B cell (primary cell): Measurements from ENCODE around the gene NPPB. TPM values are rescaled to one million over a fixed set of nuclear protein-coding genes. Genes with fewer than 3 reads are reported as not detected.

Experiments
- ATAC-seq: fragments of 200-7000 bp; cut with Tn5 transposase; one replicate; pipeline ENCODE4 v1.10.0; 2021; ENCODE audit warnings: low read depth, mild to moderate bottlenecking, moderate number of reproducible peaks, moderate library complexity
- CTCF ChIA-PET: fragments of 350-600 bp; sonication (Branson Sonifier 250); formaldehyde crosslinking; loops from one replicate; lab custom pipeline; 2021; ENCODE audit warnings: antibody characterized with exemption, inconsistent platforms; lab: Charles Lee
- POLR2A ChIA-PET: fragments of 350-600 bp; sonication (Branson Sonifier 250); formaldehyde crosslinking; loops from one replicate; lab custom pipeline; 2021; ENCODE audit warnings: antibody characterized with exemption; lab: Charles Lee
- DNase-seq: peaks from one replicate; pipeline ENCODE4 v3.0.0; 2013
- H2AFZ ChIP-seq: 2 replicates; pipeline ENCODE4 v1.6.1; 2012; ENCODE audit warnings: mild to moderate bottlenecking, low read depth, low read length; ENCODE audit not compliant: insufficient read depth, poor library complexity, severe bottlenecking
- H3K27ac ChIP-seq, 2 donors: 1 replicate in 1 of 2; 2 replicates in 1 of 2; pipeline ENCODE4 v1.5.1; 2012 to 2013; ENCODE audit warnings: low read length in 2 of 2, mild to moderate bottlenecking in 2 of 2, moderate library complexity in 1 of 2
- H3K27me3 ChIP-seq, 4 experiments: fragments of 200-600 bp in 1 of 4; sonication (generic) in 1 of 4; replicated peaks in 1 of 4; 1 replicate in 2 of 4; 2 replicates in 2 of 4; pipeline versions ENCODE4 v1.6.1 to v1.7.0; 2013 to 2016; ENCODE audit warnings: low read length in 3 of 4, mild to moderate bottlenecking in 2 of 4, mixed read lengths in 1 of 4, moderate library complexity in 1 of 4; ENCODE audit not compliant: insufficient read depth in 4 of 4, control insufficient read depth in 3 of 4; ENCODE audit errors: control extremely low read depth in 1 of 4
- H3K36me3 ChIP-seq, 2 experiments: replicated peaks in 1 of 2; 1 replicate in 1 of 2; 2 replicates in 1 of 2; pipeline versions ENCODE4 v1.6.1 to v1.7.1; 2013; ENCODE audit warnings: low read length in 1 of 2; ENCODE audit not compliant: insufficient read depth in 2 of 2, control insufficient read depth in 1 of 2; ENCODE audit errors: control extremely low read depth in 1 of 2, extremely low read depth in 1 of 2
- H3K4me1 ChIP-seq, 2 donors: fragments of 200-600 bp in 1 of 2; sonication (generic) in 1 of 2; 1 replicate in 1 of 2; 2 replicates in 1 of 2; pipeline versions ENCODE4 v1.5.1 to v1.6.1; 2013 to 2017; ENCODE audit warnings: low read length in 2 of 2; ENCODE audit not compliant: control insufficient read depth in 2 of 2, insufficient read depth in 2 of 2
- H3K4me2 ChIP-seq: replicated peaks from 2 replicates; pipeline ENCODE3; 2012; ENCODE audit warnings: mild to moderate bottlenecking, low read depth, low read length; ENCODE audit not compliant: poor library complexity, severe bottlenecking
- H3K4me3 ChIP-seq, 5 experiments: fragments of 200-600 bp in 1 of 5; sonication (generic) in 1 of 5; 1 replicate in 3 of 5; 2 replicates in 2 of 5; pipeline versions ENCODE4 v1.5.1 to v1.7.0; 2011 to 2016; ENCODE audit warnings: low read length in 4 of 5, mild to moderate bottlenecking in 4 of 5, low read depth in 2 of 5, control low read depth in 1 of 5, moderate library complexity in 1 of 5; ENCODE audit not compliant: insufficient read depth in 1 of 5; ENCODE audit errors: control extremely low read depth in 1 of 5, extremely low read depth in 1 of 5
- H3K79me2 ChIP-seq: fragments of 200-600 bp; sonication (generic); one replicate; pipeline ENCODE4 v1.6.0; 2016; ENCODE audit warnings: low read length; ENCODE audit not compliant: control insufficient read depth, insufficient read depth
- H3K9ac ChIP-seq: fragments of 200-600 bp; sonication (generic); 2 replicates; pipeline ENCODE4 v1.6.1; 2017; ENCODE audit warnings: mild to moderate bottlenecking, low read length, moderate library complexity
- H3K9me3 ChIP-seq, 3 donors: one replicate each; pipeline versions ENCODE4 v1.6.1 to v1.7.1; 2013; ENCODE audit warnings: low read length in 2 of 3; ENCODE audit not compliant: control insufficient read depth in 2 of 3, insufficient read depth in 1 of 3; ENCODE audit errors: control extremely low read depth in 1 of 3
- H4K20me1 ChIP-seq: 2 replicates; pipeline ENCODE4 v1.6.0; 2012; ENCODE audit warnings: mild to moderate bottlenecking, low read length; ENCODE audit not compliant: insufficient read depth, control insufficient read depth, poor library complexity, severe bottlenecking
- H3K27ac Mint-ChIP-seq: one replicate; pipeline ENCODE4 v1.8.0; 2021; ENCODE audit warnings: mixed read lengths
- H3K27me3 Mint-ChIP-seq: one replicate; pipeline ENCODE4 v1.8.0; 2021; ENCODE audit warnings: mixed read lengths
- H3K4me1 Mint-ChIP-seq: one replicate; pipeline ENCODE4 v1.8.0; 2021; ENCODE audit warnings: mixed read lengths
- H3K4me3 Mint-ChIP-seq: one replicate; pipeline ENCODE4 v1.8.0; 2021; ENCODE audit warnings: mixed read lengths
- H3K9me3 Mint-ChIP-seq: one replicate; pipeline ENCODE4 v1.8.0; 2022; ENCODE audit warnings: mixed read lengths; ENCODE audit not compliant: insufficient read depth
- EZH2 ChIP-seq: IDR thresholded peaks from 2 replicates; pipeline ENCODE4 v1.6.1; 2012; ENCODE audit warnings: borderline replicate concordance, low read depth, mild to moderate bottlenecking, moderate library complexity, low read length; ENCODE audit not compliant: insufficient read depth, poor library complexity, severe bottlenecking
- WGBS: methylation state at CpG from one replicate; pipeline ENCODE4 v1.1.5; 2013; ENCODE audit warnings: missing lambda C conversion rate; ENCODE audit not compliant: insufficient coverage; 5-methylcytosine and 5-hydroxymethylcytosine counted together
- intact Hi-C: fragments of 100-400 bp; cut with micrococcal nuclease; formaldehyde crosslinking; loops from one replicate; pipeline ENCODE4 v1.10.0; 2022
- polyA plus RNA-seq: library from polyadenylated mRNA; depleted of rRNA; stranded (reverse); fragments of >200 nt; gene quantifications from 2 replicates; pipeline ENCODE4 v1.2.3, GENCODE V29; 2012
- total RNA-seq, 2 donors: library from RNA; stranded (reverse); fragments of 120-200 nt in 1 of 2; gene quantifications; 1 replicate in 1 of 2; 2 replicates in 1 of 2; pipeline versions ENCODE4 v1.2.3 to v1.2.4, GENCODE V29; 2013 to 2022
- TF ChIP-seq, protein P1 (sequence below): fragments of 200-600 bp; IDR thresholded peaks from one replicate; pipeline ENCODE4 v1.8.0; 2022; ENCODE audit warnings: antibody characterized with exemption, mild to moderate bottlenecking

NPPB gene
- total and polyA plus RNA-seq, 2 donors (not counting 1 experiment from before 2014, with no cell fraction given) = not detected

DNA sequence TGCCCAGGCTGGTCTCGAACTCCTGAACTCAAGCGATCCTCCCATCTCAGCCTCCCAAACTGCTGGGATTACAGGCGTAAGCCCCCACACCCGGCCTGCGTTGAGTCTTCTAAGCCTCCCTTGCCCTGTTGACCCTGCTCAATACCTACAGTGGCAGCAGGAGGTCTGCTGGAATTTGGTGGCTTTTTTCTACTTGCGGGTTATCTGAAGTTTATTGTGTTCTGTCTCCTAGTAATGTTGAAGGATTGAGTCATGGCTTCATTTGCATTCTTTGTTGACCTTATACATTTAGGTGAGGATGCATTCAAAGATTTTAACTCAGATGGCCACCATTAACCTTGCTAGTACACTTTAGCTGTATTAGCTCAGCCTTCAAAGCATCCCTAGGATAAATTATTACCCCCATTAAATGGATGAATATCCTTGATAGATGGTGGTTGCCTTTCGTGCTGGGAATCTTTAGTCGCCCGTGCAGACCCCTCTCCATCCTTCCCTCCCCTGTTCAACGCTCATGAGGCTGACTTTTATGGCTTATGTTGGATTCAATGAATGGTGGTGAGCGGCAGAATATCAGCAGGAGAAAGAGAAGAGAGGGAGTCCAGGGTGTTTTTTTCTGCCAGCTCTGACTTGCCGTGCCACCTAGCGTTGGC lies 9.7 kb upstream of the NPPB start:
- Histone ChIP-seq H3K9me3 (no peaks in the 10 kb centered on the region), H3K9ac (no peak overlapping the region), H2AFZ (no peak overlapping the region), H3K36me3 (no peaks in the 10 kb centered on the region), H4K20me1 (no peaks in the 10 kb centered on the region), H3K27me3 (peaks cover 0 to 5% (median 0%) of the 10 kb centered on the region in 4 experiments), H3K4me2 (no peak overlapping the region), H3K79me2 (no peaks in the 10 kb centered on the region), H3K27ac (no peak overlapping the region), H3K4me1 (no peaks in the 10 kb centered on the region), H3K4me3 (no peak overlapping the region)
- no peak for ATAC-seq
- Mint-ChIP-seq H3K27me3 (peaks cover 7% of the 10 kb centered on the region), H3K9me3 (no peaks in the 10 kb centered on the region), H3K4me3 (no peak overlapping the region), H3K27ac (no peak overlapping the region), H3K4me1 (no peaks in the 10 kb centered on the region)
- TF ChIP-seq EZH2 = no peak
- TF ChIP-seq, protein P1, sequence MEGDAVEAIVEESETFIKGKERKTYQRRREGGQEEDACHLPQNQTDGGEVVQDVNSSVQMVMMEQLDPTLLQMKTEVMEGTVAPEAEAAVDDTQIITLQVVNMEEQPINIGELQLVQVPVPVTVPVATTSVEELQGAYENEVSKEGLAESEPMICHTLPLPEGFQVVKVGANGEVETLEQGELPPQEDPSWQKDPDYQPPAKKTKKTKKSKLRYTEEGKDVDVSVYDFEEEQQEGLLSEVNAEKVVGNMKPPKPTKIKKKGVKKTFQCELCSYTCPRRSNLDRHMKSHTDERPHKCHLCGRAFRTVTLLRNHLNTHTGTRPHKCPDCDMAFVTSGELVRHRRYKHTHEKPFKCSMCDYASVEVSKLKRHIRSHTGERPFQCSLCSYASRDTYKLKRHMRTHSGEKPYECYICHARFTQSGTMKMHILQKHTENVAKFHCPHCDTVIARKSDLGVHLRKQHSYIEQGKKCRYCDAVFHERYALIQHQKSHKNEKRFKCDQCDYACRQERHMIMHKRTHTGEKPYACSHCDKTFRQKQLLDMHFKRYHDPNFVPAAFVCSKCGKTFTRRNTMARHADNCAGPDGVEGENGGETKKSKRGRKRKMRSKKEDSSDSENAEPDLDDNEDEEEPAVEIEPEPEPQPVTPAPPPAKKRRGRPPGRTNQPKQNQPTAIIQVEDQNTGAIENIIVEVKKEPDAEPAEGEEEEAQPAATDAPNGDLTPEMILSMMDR = no peak
- intact Hi-C loops = no loop called here
- CTCF ChIA-PET = no interaction called here
- 100% methylated on average over 1 of the region's 13 CpGs for WGBS
- no peak for DNase-seq
- POLR2A ChIA-PET = interaction anchor here (0.6 kb wide), 1 partner anchor 82 kb away, joined by 3 read pairs; no protein-coding TSS in a partner anchor

DNA sequence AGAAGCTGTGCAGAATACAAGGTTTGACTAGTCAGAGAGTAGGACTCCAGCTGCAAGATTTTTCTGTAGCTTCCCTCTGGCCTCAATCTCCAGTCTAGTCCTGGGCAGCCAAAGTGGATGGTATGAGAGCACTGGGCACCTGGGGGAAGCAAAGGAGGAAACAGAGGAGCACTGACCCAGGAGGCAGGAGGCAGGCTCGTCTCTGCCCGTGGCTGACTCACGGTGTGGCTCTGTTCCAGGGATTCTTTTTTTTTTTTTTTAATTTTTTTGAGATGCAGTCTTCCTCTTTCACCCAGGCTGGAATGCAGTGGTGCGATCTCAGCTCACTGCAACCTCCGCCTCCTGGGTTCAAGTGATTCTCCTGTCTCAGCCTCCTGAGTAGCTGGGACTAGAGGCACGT lies 4.1 kb upstream of the NPPB start:
- Mint-ChIP-seq H3K4me3 (no peak overlapping the region), H3K27me3 (peaks cover 45% of the 10 kb centered on the region), H3K27ac (no peak overlapping the region), H3K9me3 (no peaks in the 10 kb centered on the region), H3K4me1 (no peaks in the 10 kb centered on the region)
- intact Hi-C loops = no loop called here
- ATAC-seq = no peak
- H3K9me3 ChIP-seq = peaks cover 0 to 16% (median 0%) of the 10 kb centered on the region in 3 donors
- peaks cover 0 to 10% of the 10 kb centered on the region in 2 donors for H3K4me1 ChIP-seq
- DNase-seq = no peak
- no peak overlapping the region for H3K4me3 ChIP-seq
- no peak overlapping the region for H3K9ac ChIP-seq
- CTCF ChIA-PET = interaction anchor here (1.0 kb wide), 1 partner anchor 167 kb away, joined by 3 read pairs; no protein-coding TSS in a partner anchor
- TF ChIP-seq EZH2 = no peak
- TF ChIP-seq, protein P1 = no peak
- H2AFZ ChIP-seq = no peak overlapping the region
- no peak overlapping the region for H3K4me2 ChIP-seq
- H3K27me3 ChIP-seq = peaks cover 0 to 47% (median 13%) of the 10 kb centered on the region in 4 experiments
- POLR2A ChIA-PET = no interaction called here
- no peak overlapping the region for H3K27ac ChIP-seq
- H3K36me3 ChIP-seq = no peaks in the 10 kb centered on the region
- 24% methylated on average over 3 of the region's 6 CpGs for WGBS
- no peaks in the 10 kb centered on the region for H3K79me2 ChIP-seq
- no peaks in the 10 kb centered on the region for H4K20me1 ChIP-seq
